GM18951 (cell line): Measurements from ENCODE around the gene LMO2.
"Not testable (repeated sequence)": the region's sequence is repeated elsewhere in the genome, so short reads cannot be mapped to it uniquely, and the experiment has no call there.

Source experiments
- POLR2A ChIP-seq: IDR thresholded peaks from 4 replicates; pipeline ENCODE4 v1.6.1; 2011; ENCODE audit warnings: mild to moderate bottlenecking; ENCODE audit not compliant: insufficient read length, insufficient read depth; ENCODE audit errors: extremely low read depth
- in situ Hi-C: fragments of 300-500 bp; cut with MboI; formaldehyde crosslinking; loops from one replicate; pipeline ENCODE4 v1.12.0; 2022; ENCODE audit warnings: low sequenced_read_pairs, mixed read lengths, inconsistent platforms; ENCODE audit not compliant: unreplicated experiment

Gene LMO2

GRCh38 chr11:33926671-33927552, 35.0 kb upstream of the LMO2 start:
- no peak for TF ChIP-seq POLR2A
- in situ Hi-C loops, result no loop called here

- TF ChIP-seq POLR2A, result no peak
- in situ Hi-C loops, result no loop called here
These were observed 32.5 kb upstream of the LMO2 start for GRCh38 chr11:33924341-33924740.

GRCh38 chr11:33923626-33924025, 31.8 kb upstream of the LMO2 start:
- in situ Hi-C loops, result no loop called here
- TF ChIP-seq POLR2A, result no peak

- in situ Hi-C loops, result no loop called here
These were observed 29.1 kb upstream of the LMO2 start for GRCh38 chr11:33920838-33921613.

GRCh38 chr11:33919645-33920044, 27.8 kb upstream of the LMO2 start:
- no peak for TF ChIP-seq POLR2A
- in situ Hi-C loops, result no loop called here

More at GRCh38 chr11:33920838-33921613, 29.1 kb upstream of the LMO2 start:
- no peak for TF ChIP-seq POLR2A

GRCh38 chr11:33917402-33917801, 25.5 kb upstream of the LMO2 start:
- in situ Hi-C loops, result not testable (repeated sequence)

GRCh38 chr11:33916736-33917135, 24.9 kb upstream of the LMO2 start:
- no peak for TF ChIP-seq POLR2A

GRCh38 chr11:33915526-33915925, 23.6 kb upstream of the LMO2 start:
- in situ Hi-C loops, result no loop called here
- no peak for TF ChIP-seq POLR2A

More at GRCh38 chr11:33916736-33917135, 24.9 kb upstream of the LMO2 start:
- in situ Hi-C loops, result no loop called here

GRCh38 chr11:33913991-33914390, 22.1 kb upstream of the LMO2 start:
- TF ChIP-seq POLR2A, result no peak
- in situ Hi-C loops, result no loop called here

- TF ChIP-seq POLR2A, result peak; percentile 33
- in situ Hi-C loops, result no loop called here
These were observed 20.8 kb upstream of the LMO2 start for GRCh38 chr11:33912405-33913361.

- TF ChIP-seq POLR2A, result no peak
- in situ Hi-C loops, result no loop called here
These were observed 19.1 kb upstream of the LMO2 start for GRCh38 chr11:33910958-33911339.

- in situ Hi-C loops, result no loop called here
- no peak for TF ChIP-seq POLR2A
These were observed 18.6 kb upstream of the LMO2 start for GRCh38 chr11:33910296-33910957.
